Lower lobe of right lung (tissue), 2 donors: ENCODE measurements around the gene PCDHA1. TPM values are rescaled to one million over a fixed set of nuclear protein-coding genes. Genes with fewer than 3 reads are reported as not detected.

Source experiments
- ATAC-seq, 2 donors: fragments of 200-7000 bp; cut with Tn5 transposase; one replicate each; pipeline ENCODE4 v1.9.1; 2020 to 2022; ENCODE audit warnings: mild to moderate bottlenecking in 2 of 2, moderate library complexity in 2 of 2
- DNase-seq: peaks from one replicate; pipeline ENCODE4 v3.0.0-alpha.2; 2020
- H3K27ac ChIP-seq: fragments of 200-600 bp; one replicate; pipeline ENCODE4 v1.8.0; 2022
- H3K27me3 ChIP-seq: fragments of 200-600 bp; one replicate; pipeline ENCODE4 v1.8.0; 2022; ENCODE audit warnings: low read depth
- H3K36me3 ChIP-seq: fragments of 200-600 bp; one replicate; pipeline ENCODE4 v1.8.0; 2022; ENCODE audit warnings: mild to moderate bottlenecking
- H3K4me1 ChIP-seq: fragments of 200-600 bp; one replicate; pipeline ENCODE4 v1.8.0; 2022
- H3K4me3 ChIP-seq: fragments of 200-600 bp; one replicate; pipeline ENCODE4 v1.8.0; 2022; ENCODE audit warnings: mild to moderate bottlenecking
- H3K9me3 ChIP-seq: fragments of 200-600 bp; one replicate; pipeline ENCODE4 v1.8.0; 2022
- CTCF ChIP-seq: fragments of 200-600 bp; IDR thresholded peaks from one replicate; pipeline ENCODE4 v1.8.0; 2022; ENCODE audit warnings: antibody characterized with exemption, mild to moderate bottlenecking
- intact Hi-C: fragments of 100-400 bp; cut with DNase I; formaldehyde crosslinking; loops from one replicate; pipeline ENCODE4 v1.11.0; 2022
- total RNA-seq: library from RNA; stranded (reverse); fragmentation: NEBNext Ultra II Directional; extraction: Animal tissue kit (Norgen Biotek cat#: 25700); gene quantifications from one replicate; pipeline ENCODE4 v1.2.1, GENCODE V29; 2021
- donor health status: DM: no; HTN: yes; CAD: no; lungs with severe emphysema.

The PCDHA1 gene
- total RNA-seq, 1 donor from 2014 or later: not detected

GRCh38 chr5:140934964-140935606 lies 149.1 kb downstream of the PCDHA1 start:
- H3K27ac ChIP-seq: no peak overlapping the region
- ATAC-seq (no peak), DNase-seq (no peak)
- H3K4me3 ChIP-seq: no peak overlapping the region
- intact Hi-C loops: no loop called here
- TF ChIP-seq CTCF: no peak
- no peaks in the 10 kb centered on the region for H3K9me3 ChIP-seq
- no peaks in the 10 kb centered on the region for H3K36me3 ChIP-seq
- no peaks in the 10 kb centered on the region for H3K4me1 ChIP-seq
- no peaks in the 10 kb centered on the region for H3K27me3 ChIP-seq

- H3K4me3 ChIP-seq: no peak overlapping the region
Observed at GRCh38 chr5:140946578-140946977, 160.6 kb downstream of the PCDHA1 start.

GRCh38 chr5:140951636-140952035 lies 165.7 kb downstream of the PCDHA1 start:
- no peaks in the 10 kb centered on the region for H3K9me3 ChIP-seq
- ATAC-seq (no peak), DNase-seq (no peak)
- H3K4me3 ChIP-seq: no peak overlapping the region
- no peak for TF ChIP-seq CTCF
- no peaks in the 10 kb centered on the region for H3K36me3 ChIP-seq
- H3K27me3 ChIP-seq: no peaks in the 10 kb centered on the region
- H3K4me1 ChIP-seq: no peaks in the 10 kb centered on the region
- intact Hi-C loops: no loop called here
- no peak overlapping the region for H3K27ac ChIP-seq

More at GRCh38 chr5:140946578-140946977, 160.6 kb downstream of the PCDHA1 start:
- ATAC-seq: no peak
- no peak for TF ChIP-seq CTCF
- no peaks in the 10 kb centered on the region for H3K36me3 ChIP-seq
- no peaks in the 10 kb centered on the region for H3K27me3 ChIP-seq
- H3K4me1 ChIP-seq: no peaks in the 10 kb centered on the region
- no peaks in the 10 kb centered on the region for H3K9me3 ChIP-seq
- H3K27ac ChIP-seq: no peak overlapping the region
- intact Hi-C loops: no loop called here
- no peak for DNase-seq

GRCh38 chr5:140953234-140953633 lies 167.3 kb downstream of the PCDHA1 start:
- no peak overlapping the region for H3K27ac ChIP-seq
- ATAC-seq: no peak
- H3K27me3 ChIP-seq: no peaks in the 10 kb centered on the region
- no peak overlapping the region for H3K4me3 ChIP-seq
- H3K4me1 ChIP-seq: no peaks in the 10 kb centered on the region
- no peaks in the 10 kb centered on the region for H3K9me3 ChIP-seq
- intact Hi-C loops: no loop called here
- no peaks in the 10 kb centered on the region for H3K36me3 ChIP-seq
- TF ChIP-seq CTCF: no peak
- DNase-seq: no peak

GRCh38 chr5:140962190-140962589 lies 176.2 kb downstream of the PCDHA1 start:
- H3K36me3 ChIP-seq: no peaks in the 10 kb centered on the region
- intact Hi-C loops: no loop called here
- H3K9me3 ChIP-seq: no peaks in the 10 kb centered on the region
- no peak for ATAC-seq
- TF ChIP-seq CTCF: no peak
- peaks cover 14% of the 10 kb centered on the region for H3K4me1 ChIP-seq
- peaks cover 15% of the 10 kb centered on the region for H3K27me3 ChIP-seq
- H3K4me3 ChIP-seq: no peak overlapping the region
- H3K27ac ChIP-seq: no peak overlapping the region
- DNase-seq: no peak
